ENCODE results near the gene SLC4A3. TPM values are rescaled to one million over a fixed set of nuclear protein-coding genes. Genes with fewer than 3 reads are reported as not detected.

Gene SLC4A3
- total and polyA plus RNA-seq, 2 of the 8 experiments (the other 6 are each of a cell fraction or from before 2014, with no cell fraction given) = 4.8 to 7.4 TPM

GRCh38 chr2:219607931-219608330 lies 19.5 kb upstream of the SLC4A3 start:
- no peak overlapping the region for H2BK15ac ChIP-seq (ENCODE audit: low read length)
- no peak for TF ChIP-seq POU5F1 (IDR thresholded peaks at IDR 0.05; ENCODE audit: low read depth, low read length)
- no peak for TF ChIP-seq KDM4A (IDR thresholded peaks at IDR 0.05; ENCODE audit: low read depth, low read length, severe bottlenecking)
- TF ChIP-seq EP300 (IDR thresholded peaks at IDR 0.05; ENCODE audit: borderline replicate concordance in 1 of 2, low read depth in 2 of 2, low read length in 2 of 2) = no peak
- TF ChIP-seq SP2 (IDR thresholded peaks at IDR 0.05; ENCODE audit: low read length) = no peak
- TF ChIP-seq EZH2 (IDR thresholded peaks at IDR 0.05; ENCODE audit: low read depth, low read length, severe bottlenecking) = no peak
- TF ChIP-seq CHD1 (IDR thresholded peaks at IDR 0.05; ENCODE audit: low read depth, low read length) = no peak
- no peak for TF ChIP-seq TCF12 (IDR thresholded peaks at IDR 0.05; ENCODE audit: low read depth, low read length)
- TF ChIP-seq SIN3A (conservative IDR thresholded peaks at IDR 0.05 in 1 of 2, IDR thresholded peaks at IDR 0.05 in 1 of 2; ENCODE audit: low read depth in 1 of 2, low read length in 2 of 2) = no peak
- no peak for TF ChIP-seq BCL11A (IDR thresholded peaks at IDR 0.05; ENCODE audit: low read depth in 2 of 2, low read length in 2 of 2)
- no peak overlapping the region for H3K9ac ChIP-seq (replicated peaks in 1 of 4; ENCODE audit: extremely low read depth in 1 of 4, low read depth in 3 of 4, low read length in 3 of 4)
- no peaks in the 10 kb centered on the region for H3K9me3 ChIP-seq (ENCODE audit: insufficient read depth in 2 of 2, low read depth in 1 of 2, low read length in 1 of 2)
- no peak overlapping the region for H4K91ac ChIP-seq (replicated peaks; ENCODE audit: insufficient read length, low read length)
- no peak for DNase-seq (ENCODE audit: low read depth in 1 of 2, low spot score in 2 of 2)
- H2AK5ac ChIP-seq (ENCODE audit: low read depth, low read length) = no peak overlapping the region
- CTCF ChIA-PET (ENCODE audit: partially characterized antibody) = interaction anchor here (0.6 to 18.7 kb wide), 12 partner anchors 9 to 412 kb away, joined by 3 to 356 read pairs (median 4); partner anchors contain the start of genes CHPF and SLC4A3
- no peak overlapping the region for H3K4me3 ChIP-seq (ENCODE audit: extremely low read depth in 1 of 4, insufficient read depth in 2 of 4, low read depth in 3 of 4, low read length in 4 of 4)
- H4K20me1 ChIP-seq (replicated peaks in 1 of 2; ENCODE audit: control insufficient read depth in 1 of 2, insufficient read depth in 2 of 2, low read length in 2 of 2) = peaks cover 2 to 3% of the 10 kb centered on the region in 2 experiments
- H3K79me1 ChIP-seq (ENCODE audit: low read depth, low read length) = no peaks in the 10 kb centered on the region; the same call in 1 of the 2 replicates
- no peak overlapping the region for H3K27ac ChIP-seq (ENCODE audit: low read depth, low read length)
- H3K56ac ChIP-seq (replicated peaks; ENCODE audit: insufficient read length, low read depth, low read length) = no peak overlapping the region
- no peaks in the 10 kb centered on the region; a peak in 1 of 7 replicates for H3K4me1 ChIP-seq (replicated peaks in 1 of 4; ENCODE audit: control insufficient read depth in 3 of 4, insufficient read depth in 4 of 4, low read length in 3 of 4)
- no peak overlapping the region for H2BK5ac ChIP-seq (ENCODE audit: low read depth, low read length)
- H3K79me2 ChIP-seq (ENCODE audit: control insufficient read depth in 1 of 2, insufficient read depth in 2 of 2, low read length in 2 of 2) = no peaks in the 10 kb centered on the region
- no peak overlapping the region for H2BK12ac ChIP-seq (ENCODE audit: low read depth, low read length)
- WGBS, 2 experiments (ENCODE audit: extremely low coverage in 1 of 2, insufficient coverage in 1 of 2, insufficient read length in 1 of 2, insufficient replicate concordance in 2 of 2, low coverage in 1 of 2, low lambda C conversion rate in 2 of 2, missing lambda C conversion rate in 1 of 2) = 91% methylated on average over 12 of the region's 15 CpGs; no CpG with 5 or more reads in 1 of the 2 experiments
- no peaks in the 10 kb centered on the region for H3K23me2 ChIP-seq (ENCODE audit: low read depth, low read length)
- H3K4ac ChIP-seq (replicated peaks; ENCODE audit: insufficient read length, low read depth, low read length) = no peak overlapping the region
- no peaks in the 10 kb centered on the region for H3K27me3 ChIP-seq (replicated peaks in 1 of 4; ENCODE audit: control insufficient read depth in 3 of 4, extremely low read depth in 1 of 4, insufficient read depth in 3 of 4, low read length in 3 of 4)
- POLR2A ChIA-PET (ENCODE audit: partially characterized antibody) = interaction anchor here (0.6 to 3.8 kb wide), 5 partner anchors 10 to 1963 kb away, joined by 3 to 22 read pairs (median 4); partner anchors contain the start of genes CHPF, STK11IP and TMEM198
- no peak overlapping the region for H3K4me2 ChIP-seq (ENCODE audit: insufficient read depth in 1 of 2, low read depth in 2 of 2, low read length in 2 of 2)
- no peak overlapping the region for H3K18ac ChIP-seq (ENCODE audit: extremely low read depth, low read length)
- no peak overlapping the region for H3K23ac ChIP-seq (ENCODE audit: insufficient read length)
- no peak overlapping the region for H2BK20ac ChIP-seq (ENCODE audit: low read length)
- H3K36me3 ChIP-seq (ENCODE audit: control insufficient read depth in 2 of 4, insufficient read depth in 4 of 4, low read length in 3 of 4) = peaks cover 0 to 8% (median 2%) of the 10 kb centered on the region in 4 experiments; a peak in 4 of 8 replicates
- H2AFZ ChIP-seq (ENCODE audit: low read length) = no peak overlapping the region
- H4K8ac ChIP-seq (ENCODE audit: extremely low read depth, insufficient read depth, low read length) = no peak overlapping the region
- no peak overlapping the region for H4K5ac ChIP-seq (ENCODE audit: insufficient read length, low read depth, low read length)
- no peak overlapping the region for H2BK120ac ChIP-seq (replicated peaks; ENCODE audit: low read depth, low read length)
- no peak overlapping the region for H3K14ac ChIP-seq (ENCODE audit: insufficient read length)
- no peak for FAIRE-seq
